ENCODE results near the gene RAB5B. TPM values are rescaled to one million over a fixed set of nuclear protein-coding genes. Genes with fewer than 3 reads are reported as not detected.

Gene RAB5B
- total RNA-seq, 2 experiments from 2014 or later = 21.6 to 47.2 TPM

DNA sequence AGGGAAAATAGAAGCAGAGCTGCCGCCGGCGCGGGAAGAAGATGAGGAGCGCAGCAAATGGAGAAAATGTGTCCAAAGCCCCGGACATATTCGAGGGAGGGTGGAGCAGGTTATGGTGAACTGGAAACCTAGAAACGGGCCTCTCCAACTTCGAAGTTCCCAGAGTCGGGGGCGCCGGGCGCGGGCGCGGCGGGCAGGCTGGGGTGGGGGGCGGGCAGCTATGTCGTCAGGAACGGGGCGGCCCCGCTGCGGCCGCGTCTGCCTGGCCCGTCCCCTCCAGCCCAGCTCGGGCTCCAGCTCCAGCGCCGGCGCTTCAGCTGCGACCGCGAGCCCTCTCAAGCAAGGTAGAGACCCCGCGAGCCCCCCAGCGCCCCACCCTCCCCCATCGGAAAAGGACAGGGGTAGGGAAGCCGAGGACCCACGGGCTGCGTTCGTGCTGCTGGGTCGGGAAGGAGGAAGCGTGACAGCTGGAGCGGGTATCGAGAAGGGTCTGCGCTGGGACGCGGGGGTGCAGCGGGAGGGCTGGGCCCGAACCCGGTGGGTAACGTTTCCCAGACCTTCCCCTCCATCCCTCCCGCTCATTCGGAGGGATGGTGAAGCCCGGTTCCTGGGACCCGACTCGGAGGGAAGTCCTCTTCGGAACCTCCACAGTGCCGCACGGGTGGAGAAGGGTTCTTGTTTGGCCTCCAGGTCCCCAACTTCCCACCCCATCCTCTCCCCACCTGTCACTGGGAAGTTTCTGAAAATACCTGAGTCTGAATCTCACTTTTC is 41.9 kb upstream of the RAB5B start:
- DNase-seq (ENCODE audit: low spot score) = peak; percentile 48
- Histone ChIP-seq H3K9me3 (ENCODE audit: low read length) (no peaks in the 10 kb centered on the region), H4K20me1 (ENCODE audit: insufficient read depth, low read length) (peaks cover 11% of the 10 kb centered on the region; the same call in 1 of the 2 replicates), H3K9me2 (ENCODE audit: insufficient read depth, low read length) (no peaks in the 10 kb centered on the region), H3K27ac (ENCODE audit: low read depth, low read length, poor library complexity, severe bottlenecking) (peak overlapping the region; percentile 99), H2AFZ (ENCODE audit: low read length) (peak overlapping the region; percentile 2; the same call in 1 of the 2 replicates), H3K36me3 (ENCODE audit: insufficient read depth, low read length) (peaks cover 44% of the 10 kb centered on the region), H3K4me1 (ENCODE audit: insufficient read depth, low read length, poor library complexity, severe bottlenecking) (peaks cover 49% of the 10 kb centered on the region), H3K79me2 (ENCODE audit: insufficient read depth, low read depth, low read length) (peaks cover 55% of the 10 kb centered on the region), H3K4me2 (ENCODE audit: low read length) (peak overlapping the region; percentile 86), H3K4me3 (ENCODE audit: low read depth, low read length, poor library complexity, severe bottlenecking) (peak overlapping the region; percentile 78)
- intact Hi-C loops (cut with micrococcal nuclease; ENCODE audit: unreplicated experiment) = loop anchor here (2.0 kb wide), 1 partner anchor 35 kb away; the partner anchor contains the start of genes CDK2 and PMEL
- BruUV-seq (replicated peaks) = TSS peak; percentile 55
- TF ChIP-seq, protein P1, sequence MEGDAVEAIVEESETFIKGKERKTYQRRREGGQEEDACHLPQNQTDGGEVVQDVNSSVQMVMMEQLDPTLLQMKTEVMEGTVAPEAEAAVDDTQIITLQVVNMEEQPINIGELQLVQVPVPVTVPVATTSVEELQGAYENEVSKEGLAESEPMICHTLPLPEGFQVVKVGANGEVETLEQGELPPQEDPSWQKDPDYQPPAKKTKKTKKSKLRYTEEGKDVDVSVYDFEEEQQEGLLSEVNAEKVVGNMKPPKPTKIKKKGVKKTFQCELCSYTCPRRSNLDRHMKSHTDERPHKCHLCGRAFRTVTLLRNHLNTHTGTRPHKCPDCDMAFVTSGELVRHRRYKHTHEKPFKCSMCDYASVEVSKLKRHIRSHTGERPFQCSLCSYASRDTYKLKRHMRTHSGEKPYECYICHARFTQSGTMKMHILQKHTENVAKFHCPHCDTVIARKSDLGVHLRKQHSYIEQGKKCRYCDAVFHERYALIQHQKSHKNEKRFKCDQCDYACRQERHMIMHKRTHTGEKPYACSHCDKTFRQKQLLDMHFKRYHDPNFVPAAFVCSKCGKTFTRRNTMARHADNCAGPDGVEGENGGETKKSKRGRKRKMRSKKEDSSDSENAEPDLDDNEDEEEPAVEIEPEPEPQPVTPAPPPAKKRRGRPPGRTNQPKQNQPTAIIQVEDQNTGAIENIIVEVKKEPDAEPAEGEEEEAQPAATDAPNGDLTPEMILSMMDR (conservative IDR thresholded peaks at IDR 0.05; ENCODE audit: low read length) = no peak
- no peak for TF ChIP-seq EZH2phosphoT487 (IDR thresholded peaks at IDR 0.05; ENCODE audit: borderline replicate concordance, low read depth, low read length)
- POLR2A ChIA-PET = interaction anchor here (0.6 to 3.1 kb wide), 8 partner anchors 42 to 183 kb away, joined by 3 to 18 read pairs (median 4); partner anchors contain the start of genes DNAJC14, ORMDL2, RAB5B and SARNP
- CTCF ChIA-PET (ENCODE audit: unreplicated experiment) = no interaction called here

GRCh38 chr12:55932551-55932910 is 41.3 kb upstream of the RAB5B start:
- H3K36me3 ChIP-seq (ENCODE audit: insufficient read depth, low read length) = peaks cover 46% of the 10 kb centered on the region
- CTCF ChIA-PET (ENCODE audit: unreplicated experiment) = no interaction called here

More at GRCh38 chr12:55932551-55932910, 41.3 kb upstream of the RAB5B start:
- DNase-seq (ENCODE audit: low spot score) = peak; percentile 80
- Histone ChIP-seq H3K4me1 (ENCODE audit: insufficient read depth, low read length, poor library complexity, severe bottlenecking) (peaks cover 49% of the 10 kb centered on the region), H3K9me3 (ENCODE audit: low read length) (no peaks in the 10 kb centered on the region), H3K4me3 (ENCODE audit: low read depth, low read length, poor library complexity, severe bottlenecking) (peak overlapping the region; percentile 78), H2AFZ (ENCODE audit: low read length) (no peak overlapping the region; the same call in 1 of the 2 replicates), H3K9me2 (ENCODE audit: insufficient read depth, low read length) (no peaks in the 10 kb centered on the region), H3K27ac (ENCODE audit: low read depth, low read length, poor library complexity, severe bottlenecking) (peak overlapping the region; percentile 99), H4K20me1 (ENCODE audit: insufficient read depth, low read length) (peaks cover 11% of the 10 kb centered on the region; the same call in 1 of the 2 replicates), H3K79me2 (ENCODE audit: insufficient read depth, low read depth, low read length) (peaks cover 50% of the 10 kb centered on the region), H3K4me2 (ENCODE audit: low read length) (peak overlapping the region; percentile 86)
- TF ChIP-seq EZH2phosphoT487 (IDR thresholded peaks at IDR 0.05; ENCODE audit: borderline replicate concordance, low read depth, low read length) = no peak
- TF ChIP-seq, protein P1 (conservative IDR thresholded peaks at IDR 0.05; ENCODE audit: low read length) = no peak
- POLR2A ChIA-PET = interaction anchor here (0.8 to 3.1 kb wide), 8 partner anchors 14 to 113 kb away, joined by 3 to 18 read pairs (median 4); partner anchors contain the start of genes DNAJC14, ORMDL2, RAB5B and SARNP
- TSS peak; percentile 28 for BruUV-seq (replicated peaks)
- intact Hi-C loops (cut with micrococcal nuclease; ENCODE audit: unreplicated experiment) = loop anchor here (2.0 kb wide), 1 partner anchor 34 kb away; the partner anchor contains the start of genes CDK2 and PMEL

Data from OCI-LY7 (cell line).